Ishikawa (cell line): ENCODE results near the gene ADSL.

Source experiments
- CEBPB ChIP-seq: IDR thresholded peaks from 2 replicates; pipeline ENCODE4 v1.6.1; 2012
- CREB1 ChIP-seq: IDR thresholded peaks from 2 replicates; pipeline ENCODE4 v1.6.1; 2012; ENCODE audit warnings: low read depth
- EGR1 ChIP-seq: IDR thresholded peaks from 2 replicates; pipeline ENCODE4 v1.6.1; 2012
- EP300 ChIP-seq: IDR thresholded peaks from 2 replicates; pipeline ENCODE4 v1.6.1; 2012; ENCODE audit warnings: borderline replicate concordance
- FOXM1 ChIP-seq: IDR thresholded peaks from 2 replicates; pipeline ENCODE4 v1.6.1; 2012; ENCODE audit warnings: low read depth, borderline replicate concordance
- MAX ChIP-seq: IDR thresholded peaks from 2 replicates; pipeline ENCODE4 v1.6.1; 2012
- NFIC ChIP-seq: IDR thresholded peaks from 2 replicates; pipeline ENCODE4 v1.6.1; 2012
- RAD21 ChIP-seq: IDR thresholded peaks from 2 replicates; pipeline ENCODE4 v1.6.1; 2012; ENCODE audit warnings: low read depth
- REST ChIP-seq: IDR thresholded peaks from 2 replicates; pipeline ENCODE4 v1.6.1; 2012; ENCODE audit warnings: low read depth, mild to moderate bottlenecking
- TAF1 ChIP-seq: IDR thresholded peaks from 2 replicates; pipeline ENCODE4 v1.6.1; 2012; ENCODE audit warnings: low read depth, mild to moderate bottlenecking
- TCF12 ChIP-seq: IDR thresholded peaks from 2 replicates; pipeline ENCODE4 v1.6.1; 2012; ENCODE audit warnings: low read depth
- TEAD4 ChIP-seq: IDR thresholded peaks from 2 replicates; pipeline ENCODE4 v1.6.1; 2012
- USF1 ChIP-seq: IDR thresholded peaks from 2 replicates; pipeline ENCODE4 v1.6.1; 2012
- YY1 ChIP-seq: IDR thresholded peaks from 2 replicates; pipeline ENCODE4 v1.6.1; 2012; ENCODE audit warnings: low read depth
- ZBTB7A ChIP-seq: IDR thresholded peaks from 2 replicates; pipeline ENCODE4 v1.6.1; 2012; ENCODE audit warnings: low read depth

Gene ADSL

GRCh38 chr22:40426594-40427333 is 80.5 kb downstream of the ADSL start:
- no peak for TF ChIP-seq FOXM1
- TF ChIP-seq EGR1, result no peak
- no peak for TF ChIP-seq CREB1
- TF ChIP-seq EP300, result no peak
- no peak for TF ChIP-seq RAD21
- TF ChIP-seq TCF12, result no peak
- no peak for TF ChIP-seq USF1
- no peak for TF ChIP-seq YY1
- no peak for TF ChIP-seq REST
- TF ChIP-seq NFIC, result no peak
- TF ChIP-seq MAX, result no peak
- no peak for TF ChIP-seq TAF1
- TF ChIP-seq ZBTB7A, result no peak

DNA sequence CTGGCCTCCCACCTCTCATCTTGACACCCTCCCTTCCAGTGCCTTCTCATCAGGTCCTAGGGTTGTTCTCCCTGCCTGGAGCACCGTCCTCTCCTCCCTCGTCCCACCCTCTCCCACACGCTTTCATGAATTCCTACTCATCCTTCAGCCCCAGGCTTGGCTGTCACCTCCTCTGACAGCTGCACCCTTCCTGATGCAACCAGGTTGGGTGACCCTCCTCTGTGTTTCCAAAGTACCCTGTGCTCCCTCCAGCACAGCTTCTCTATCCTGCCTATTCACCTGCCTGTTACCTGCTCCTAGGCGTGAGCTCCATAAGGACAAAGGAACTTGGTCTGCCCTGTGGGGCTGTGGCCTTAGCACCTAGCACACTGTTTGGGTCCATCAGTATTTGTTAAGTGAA is 82.5 kb downstream of the ADSL start:
- no peak for TF ChIP-seq CREB1
- no peak for TF ChIP-seq REST
- TF ChIP-seq EGR1, result no peak
- no peak for TF ChIP-seq TEAD4
- TF ChIP-seq RAD21, result no peak
- TF ChIP-seq FOXM1, result no peak

- TF ChIP-seq RAD21 (no peak), CEBPB (no peak), FOXM1 (no peak), USF1 (no peak), REST (no peak)
Observed at GRCh38 chr22:40429481-40429880, 83.2 kb downstream of the ADSL start.

- TF ChIP-seq CREB1 (no peak), FOXM1 (no peak), MAX (no peak), TCF12 (no peak), NFIC (no peak), TAF1 (no peak), EGR1 (no peak), CEBPB (no peak), YY1 (no peak), USF1 (no peak), ZBTB7A (no peak), EP300 (no peak), RAD21 (no peak), TEAD4 (no peak), REST (no peak)
Observed at GRCh38 chr22:40430991-40431390, 84.7 kb downstream of the ADSL start.
